ENCODE results near the gene ACP4. TPM values are rescaled to one million over a fixed set of nuclear protein-coding genes. Genes with fewer than 3 reads are reported as not detected.
A peak's percentile ranks its signal among the peaks of the same experiment; 100 is the strongest.

Gene ACP4
- total RNA-seq, 3 donors from 2014 or later: not detected

- intact Hi-C loops (cut with DNase I, micrococcal nuclease): no loop called here
- no peak for ATAC-seq
- Histone ChIP-seq H3K4me3 (no peak overlapping the region), H3K9me3 (no peaks in the 10 kb centered on the region), H3K36me3 (ENCODE audit: low read depth) (no peaks in the 10 kb centered on the region), H3K4me1 (ENCODE audit: low read depth) (no peaks in the 10 kb centered on the region)
- DNase-seq: no peak
- TF ChIP-seq CTCF (IDR thresholded peaks at IDR 0.05): no peak
Observed at GRCh38 chr19:50792272-50793250, 2.3 kb downstream of the ACP4 start.

- Histone ChIP-seq H3K4me1 (ENCODE audit: low read depth) (no peaks in the 10 kb centered on the region), H3K36me3 (ENCODE audit: low read depth) (no peaks in the 10 kb centered on the region), H3K9me3 (no peaks in the 10 kb centered on the region), H3K4me3 (no peak overlapping the region)
- intact Hi-C loops (cut with DNase I, micrococcal nuclease): no loop called here
- no peak for TF ChIP-seq CTCF (IDR thresholded peaks at IDR 0.05)
- ATAC-seq (no peak), DNase-seq (no peak)
Observed at GRCh38 chr19:50793558-50794065, 3.4 kb downstream of the ACP4 start.

GRCh38 chr19:50794074-50794875 is 4.1 kb downstream of the ACP4 start:
- DNase-seq (peak; percentile 61 to 66 (median 61)), ATAC-seq (peak; percentile 64)
- intact Hi-C loops (cut with DNase I, micrococcal nuclease): no loop called here
- Histone ChIP-seq H3K36me3 (ENCODE audit: low read depth) (no peaks in the 10 kb centered on the region), H3K9me3 (no peaks in the 10 kb centered on the region), H3K4me1 (ENCODE audit: low read depth) (no peaks in the 10 kb centered on the region), H3K4me3 (no peak overlapping the region)
- TF ChIP-seq CTCF (IDR thresholded peaks at IDR 0.05): no peak

- no peaks in the 10 kb centered on the region for H3K36me3 ChIP-seq (ENCODE audit: low read depth)
- DNase-seq (peak in 2 of 3 donors; percentile 52 to 54), ATAC-seq (peak; percentile 53)
- TF ChIP-seq CTCF (IDR thresholded peaks at IDR 0.05): no peak
- H3K9me3 ChIP-seq: no peaks in the 10 kb centered on the region
- H3K4me1 ChIP-seq (ENCODE audit: low read depth): no peaks in the 10 kb centered on the region
- no peak overlapping the region for H3K4me3 ChIP-seq
- intact Hi-C loops (cut with DNase I, micrococcal nuclease): no loop called here
Observed at GRCh38 chr19:50794876-50795663, 4.9 kb downstream of the ACP4 start.

- H3K4me3 ChIP-seq: no peak overlapping the region
- H3K36me3 ChIP-seq (ENCODE audit: low read depth): no peaks in the 10 kb centered on the region
- H3K4me1 ChIP-seq (ENCODE audit: low read depth): no peaks in the 10 kb centered on the region
- intact Hi-C loops (cut with DNase I, micrococcal nuclease): no loop called here
- H3K9me3 ChIP-seq: no peaks in the 10 kb centered on the region
- DNase-seq: no peak
- no peak for ATAC-seq
- TF ChIP-seq CTCF (IDR thresholded peaks at IDR 0.05): no peak
Observed at GRCh38 chr19:50795664-50796073, 5.5 kb downstream of the ACP4 start.
